Measurements from ENCODE around the gene RNF31. TPM values are rescaled to one million over a fixed set of nuclear protein-coding genes. Genes with fewer than 3 reads are reported as not detected.

RNF31 gene
- total RNA-seq, 1 experiment from 2014 or later = 77.6 TPM

GRCh38 chr14:24138396-24139271, 8.7 kb upstream of the RNF31 start:
- no TSS peak for BruUV-seq (replicated peaks)
- intact Hi-C loops (cut with micrococcal nuclease; ENCODE audit: unreplicated experiment) = no loop called here
- peaks cover 24% of the 10 kb centered on the region for H3K36me3 Mint-ChIP-seq (ENCODE audit: insufficient read depth, unreplicated experiment)
- peaks cover 36% of the 10 kb centered on the region for H3K4me1 Mint-ChIP-seq (ENCODE audit: low read depth, unreplicated experiment)
- DNase-seq = no peak
- no peaks in the 10 kb centered on the region for H3K9me3 ChIP-seq
- ChIA-PET CTCF (interaction anchor here (0.6 to 1.2 kb wide), 2 partner anchors 23 to 69 kb away, joined by 3 read pairs; partner anchors contain the start of gene IRF9), POLR2A (no interaction called here)
- H3K27me3 ChIP-seq (replicated peaks; ENCODE audit: control insufficient read depth, insufficient read depth, low read length) = no peaks in the 10 kb centered on the region
- no peaks in the 10 kb centered on the region for H3K27me3 Mint-ChIP-seq (ENCODE audit: insufficient read depth, unreplicated experiment)
- H3K36me3 ChIP-seq (ENCODE audit: control insufficient read depth, insufficient read depth, low read length) = peaks cover 3% of the 10 kb centered on the region
- H3K4me1 ChIP-seq = no peaks in the 10 kb centered on the region; the same call in 1 of the 2 replicates
- H3K27ac Mint-ChIP-seq (ENCODE audit: unreplicated experiment) = no peak overlapping the region
- peak overlapping the region; percentile 99 for H3K4me3 Mint-ChIP-seq (ENCODE audit: unreplicated experiment)
- TF ChIP-seq, protein P1, sequence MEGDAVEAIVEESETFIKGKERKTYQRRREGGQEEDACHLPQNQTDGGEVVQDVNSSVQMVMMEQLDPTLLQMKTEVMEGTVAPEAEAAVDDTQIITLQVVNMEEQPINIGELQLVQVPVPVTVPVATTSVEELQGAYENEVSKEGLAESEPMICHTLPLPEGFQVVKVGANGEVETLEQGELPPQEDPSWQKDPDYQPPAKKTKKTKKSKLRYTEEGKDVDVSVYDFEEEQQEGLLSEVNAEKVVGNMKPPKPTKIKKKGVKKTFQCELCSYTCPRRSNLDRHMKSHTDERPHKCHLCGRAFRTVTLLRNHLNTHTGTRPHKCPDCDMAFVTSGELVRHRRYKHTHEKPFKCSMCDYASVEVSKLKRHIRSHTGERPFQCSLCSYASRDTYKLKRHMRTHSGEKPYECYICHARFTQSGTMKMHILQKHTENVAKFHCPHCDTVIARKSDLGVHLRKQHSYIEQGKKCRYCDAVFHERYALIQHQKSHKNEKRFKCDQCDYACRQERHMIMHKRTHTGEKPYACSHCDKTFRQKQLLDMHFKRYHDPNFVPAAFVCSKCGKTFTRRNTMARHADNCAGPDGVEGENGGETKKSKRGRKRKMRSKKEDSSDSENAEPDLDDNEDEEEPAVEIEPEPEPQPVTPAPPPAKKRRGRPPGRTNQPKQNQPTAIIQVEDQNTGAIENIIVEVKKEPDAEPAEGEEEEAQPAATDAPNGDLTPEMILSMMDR (IDR thresholded peaks at IDR 0.05; ENCODE audit: insufficient read depth in 1 of 2, low read depth in 1 of 2, low read length in 1 of 2, severe bottlenecking in 1 of 2, unreplicated experiment in 1 of 2) = no peak
- H3K4me3 ChIP-seq (ENCODE audit: low read depth, low read length) = no peak overlapping the region
- no peaks in the 10 kb centered on the region for H3K9me3 Mint-ChIP-seq (ENCODE audit: unreplicated experiment)

GRCh38 chr14:24139272-24139934, 7.9 kb upstream of the RNF31 start:
- H3K4me3 ChIP-seq (ENCODE audit: low read depth, low read length) = peak overlapping the region; percentile 10; the same call in 1 of the 2 replicates
- intact Hi-C loops (cut with micrococcal nuclease; ENCODE audit: unreplicated experiment) = no loop called here
- Mint-ChIP-seq H3K27me3 (ENCODE audit: insufficient read depth, unreplicated experiment) (no peaks in the 10 kb centered on the region), H3K36me3 (ENCODE audit: insufficient read depth, unreplicated experiment) (peaks cover 24% of the 10 kb centered on the region), H3K4me1 (ENCODE audit: low read depth, unreplicated experiment) (peaks cover 41% of the 10 kb centered on the region), H3K4me3 (ENCODE audit: unreplicated experiment) (peak overlapping the region; percentile 99), H3K27ac (ENCODE audit: unreplicated experiment) (no peak overlapping the region), H3K9me3 (ENCODE audit: unreplicated experiment) (no peaks in the 10 kb centered on the region)
- ChIA-PET POLR2A (interaction anchor here (0.6 kb wide), 1 partner anchor 24 kb away, joined by 4 read pairs; the partner anchor contains the start of genes DCAF11 and NRL), CTCF (interaction anchor here (0.6 to 1.2 kb wide), 2 partner anchors 22 to 69 kb away, joined by 3 read pairs; partner anchors contain the start of gene IRF9)
- BruUV-seq (replicated peaks) = no TSS peak
- H3K4me1 ChIP-seq = no peaks in the 10 kb centered on the region; the same call in 1 of the 2 replicates
- H3K9me3 ChIP-seq = no peaks in the 10 kb centered on the region
- TF ChIP-seq, protein P1 (IDR thresholded peaks at IDR 0.05; ENCODE audit: insufficient read depth in 1 of 2, low read depth in 1 of 2, low read length in 1 of 2, severe bottlenecking in 1 of 2, unreplicated experiment in 1 of 2) = no peak
- peak in 1 of 2 experiments; percentile 26 for DNase-seq
- H3K27me3 ChIP-seq (replicated peaks; ENCODE audit: control insufficient read depth, insufficient read depth, low read length) = no peaks in the 10 kb centered on the region
- peaks cover 3% of the 10 kb centered on the region for H3K36me3 ChIP-seq (ENCODE audit: control insufficient read depth, insufficient read depth, low read length)

Data from Caco-2 (cell line).